ENCODE data around the gene ELN. TPM values are rescaled to one million over a fixed set of nuclear protein-coding genes. Genes with fewer than 3 reads are reported as not detected.
"Not testable (repeated sequence)": the region's sequence is repeated elsewhere in the genome, so short reads cannot be mapped to it uniquely, and the experiment has no call there.

Gene ELN
- total and polyA plus RNA-seq, 2 donors (not counting 3 experiments of a cell fraction or from before 2014, with no cell fraction given): 1.7 to 2.6 TPM

DNA sequence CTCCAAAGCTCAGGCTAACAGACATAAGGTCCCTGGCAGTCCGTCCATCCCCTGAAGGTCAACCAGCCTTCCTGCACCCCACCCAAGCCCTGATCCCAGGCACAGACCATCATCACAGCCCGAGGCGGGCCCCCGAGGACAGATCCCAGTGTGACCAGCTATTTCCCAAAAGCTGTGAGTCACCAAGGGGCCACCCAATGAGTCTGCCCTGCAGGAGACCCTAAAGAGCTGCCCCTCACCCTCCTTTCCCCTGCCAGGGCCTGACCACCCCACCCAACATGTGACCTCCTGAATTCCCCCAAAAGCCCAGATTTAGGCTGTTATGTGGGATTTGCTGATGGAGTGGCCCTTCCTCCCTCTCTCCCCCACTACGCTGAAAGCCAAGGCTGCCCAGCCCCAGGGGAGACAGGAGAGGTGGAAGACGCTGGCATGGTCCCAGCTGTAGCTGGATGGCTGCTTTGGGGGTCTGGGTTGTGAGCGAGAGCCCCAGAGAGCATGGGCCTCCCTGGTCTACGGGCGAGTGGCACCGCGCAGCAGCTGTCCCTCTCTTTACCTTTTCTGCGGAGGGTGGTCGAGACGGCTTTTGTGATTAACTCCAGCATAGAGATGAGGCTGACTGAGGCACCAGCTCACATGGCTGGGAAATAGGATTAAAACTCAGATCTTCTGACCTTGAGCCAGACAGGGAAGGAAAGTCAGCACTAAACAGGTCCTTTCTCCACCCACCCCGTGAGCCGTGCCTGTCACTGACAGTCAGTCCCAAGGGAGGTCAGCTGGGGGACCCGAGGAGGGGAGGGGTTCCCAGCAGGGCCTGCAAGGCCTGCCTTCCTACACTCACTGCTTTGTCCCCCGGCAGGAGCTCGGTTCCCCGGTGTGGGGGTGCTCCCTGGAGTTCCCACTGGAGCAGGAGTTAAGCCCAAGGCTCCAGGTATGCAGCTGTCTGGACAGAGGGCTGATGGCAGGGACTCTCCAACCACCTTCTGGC, 16.7 kb downstream of the ELN start:
- CTCF ChIA-PET: interaction anchor here (1.3 to 5.1 kb wide), 2 partner anchors 15 to 18 kb away, joined by 3 to 24 read pairs; no protein-coding TSS in a partner anchor
- Histone ChIP-seq H3K79me2 (ENCODE audit: control insufficient read depth, insufficient read depth, low read length) (no peaks in the 10 kb centered on the region), H3K27ac (ENCODE audit: insufficient read depth, low read depth, low read length) (no peak overlapping the region), H3K36me3 (ENCODE audit: control insufficient read depth in 2 of 2, extremely low read depth in 1 of 2, insufficient read depth in 2 of 2, low read length in 2 of 2) (no peaks in the 10 kb centered on the region), H2AFZ (ENCODE audit: low read depth, low read length) (no peak overlapping the region), H3K4me2 (ENCODE audit: insufficient read depth, low read length) (no peak overlapping the region), H3K27me3 (ENCODE audit: control insufficient read depth in 2 of 2, insufficient read depth in 2 of 2, low read length in 2 of 2) (peaks cover 0 to 2% of the 10 kb centered on the region in 2 experiments), H3K4me3 (replicated peaks in 1 of 3; ENCODE audit: insufficient read depth in 1 of 3, low read depth in 1 of 3, low read length in 3 of 3) (no peak overlapping the region), H3K4me1 (ENCODE audit: control insufficient read depth, extremely low read depth, insufficient read depth, low read length) (no peaks in the 10 kb centered on the region), H4K20me1 (replicated peaks; ENCODE audit: control insufficient read depth, extremely low read depth, insufficient read depth, low read length) (no peaks in the 10 kb centered on the region), H3K9me1 (replicated peaks; ENCODE audit: control insufficient read depth, extremely low read depth, insufficient read depth, low read length) (no peaks in the 10 kb centered on the region), H3K9ac (replicated peaks; ENCODE audit: extremely low read depth, insufficient read depth, low read length) (no peak overlapping the region), H3K9me3 (replicated peaks; ENCODE audit: control insufficient read depth, insufficient read depth, low read length) (no peaks in the 10 kb centered on the region)
- dilution Hi-C loops (cut with MboI; ENCODE audit: extremely low pct_ligation_motif_present, low sequenced_read_pairs): no loop called here
- FAIRE-seq: no peak
- no peak for DNase-seq (ENCODE audit: low read depth, low spot score)
- BruUV-seq (replicated peaks): no TSS peak
- no peak for TF ChIP-seq MYC (IDR thresholded peaks at IDR 0.05; ENCODE audit: low read depth, low read length)
- no peak for TF ChIP-seq EZH2 (IDR thresholded peaks at IDR 0.05; ENCODE audit: borderline replicate concordance, low read depth, low read length, severe bottlenecking)
- TF ChIP-seq JUN (IDR thresholded peaks at IDR 0.05; ENCODE audit: borderline replicate concordance, insufficient read depth, insufficient read length, low read depth): no peak
- no peak for TF ChIP-seq POLR2AphosphoS5 (IDR thresholded peaks at IDR 0.05; ENCODE audit: insufficient read depth, low read depth, low read length)
- no peak for TF ChIP-seq FOS (IDR thresholded peaks at IDR 0.05; ENCODE audit: borderline replicate concordance, insufficient read depth, low read length)
- no peak for TF ChIP-seq POLR2A (IDR thresholded peaks at IDR 0.05; ENCODE audit: low read depth, low read length)
- TF ChIP-seq, protein P1, sequence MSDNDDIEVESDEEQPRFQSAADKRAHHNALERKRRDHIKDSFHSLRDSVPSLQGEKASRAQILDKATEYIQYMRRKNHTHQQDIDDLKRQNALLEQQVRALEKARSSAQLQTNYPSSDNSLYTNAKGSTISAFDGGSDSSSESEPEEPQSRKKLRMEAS (IDR thresholded peaks at IDR 0.05; ENCODE audit: insufficient read depth, insufficient read length): no peak
- no peak for TF ChIP-seq GATA2 (IDR thresholded peaks at IDR 0.05; ENCODE audit: insufficient read depth, insufficient read length, low read depth, low read length)
- intact Hi-C loops (cut with micrococcal nuclease): no loop called here
- POLR2A ChIA-PET: no interaction called here

DNA sequence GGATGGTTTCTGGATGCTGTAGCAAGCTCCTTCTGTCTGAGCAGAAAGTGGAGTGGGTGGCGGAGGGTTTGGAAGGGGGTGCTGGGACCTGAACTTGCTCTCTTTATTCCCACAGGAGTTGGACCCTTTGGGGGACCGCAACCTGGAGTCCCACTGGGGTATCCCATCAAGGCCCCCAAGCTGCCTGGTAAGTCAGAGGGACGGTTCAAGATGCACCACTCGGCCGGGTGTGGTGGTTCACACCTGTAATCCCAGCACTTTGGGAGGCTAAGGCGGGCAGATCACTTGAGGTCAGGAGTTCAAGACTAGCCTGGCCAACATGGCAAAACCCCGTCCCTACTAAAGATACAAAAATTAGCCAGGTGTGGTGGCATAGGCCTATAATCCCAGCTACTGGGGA, 18.6 kb downstream of the ELN start:
- H4K20me1 ChIP-seq (replicated peaks; ENCODE audit: control insufficient read depth, extremely low read depth, insufficient read depth, low read length); H3K4me1 ChIP-seq (ENCODE audit: control insufficient read depth, extremely low read depth, insufficient read depth, low read length); dilution Hi-C loops (cut with MboI; ENCODE audit: extremely low pct_ligation_motif_present, low sequenced_read_pairs); BruUV-seq (replicated peaks); DNase-seq (ENCODE audit: low read depth, low spot score); H3K9me3 ChIP-seq (replicated peaks; ENCODE audit: control insufficient read depth, insufficient read depth, low read length); H3K4me2 ChIP-seq (ENCODE audit: insufficient read depth, low read length); H2AFZ ChIP-seq (ENCODE audit: low read depth, low read length); H3K9me1 ChIP-seq (replicated peaks; ENCODE audit: control insufficient read depth, extremely low read depth, insufficient read depth, low read length); H3K9ac ChIP-seq (replicated peaks; ENCODE audit: extremely low read depth, insufficient read depth, low read length); POLR2A ChIA-PET; H3K36me3 ChIP-seq (ENCODE audit: control insufficient read depth in 2 of 2, extremely low read depth in 1 of 2, insufficient read depth in 2 of 2, low read length in 2 of 2); FAIRE-seq; H3K27me3 ChIP-seq (ENCODE audit: control insufficient read depth in 2 of 2, insufficient read depth in 2 of 2, low read length in 2 of 2); intact Hi-C loops (cut with micrococcal nuclease); H3K27ac ChIP-seq (ENCODE audit: insufficient read depth, low read depth, low read length); H3K79me2 ChIP-seq (ENCODE audit: control insufficient read depth, insufficient read depth, low read length); H3K4me3 ChIP-seq (replicated peaks in 1 of 3; ENCODE audit: insufficient read depth in 1 of 3, low read depth in 1 of 3, low read length in 3 of 3): not testable (repeated sequence)
- CTCF ChIA-PET: interaction anchor here (5.1 kb wide), 1 partner anchor 20 kb away, joined by 24 read pairs; no protein-coding TSS in a partner anchor

Measured in endothelial cell of umbilical vein (primary cell).